Measurements from ENCODE around the gene KIF3A. TPM values are rescaled to one million over a fixed set of nuclear protein-coding genes. Genes with fewer than 3 reads are reported as not detected.

The KIF3A gene
- total RNA-seq, 1 donor: 12.7 TPM

DNA sequence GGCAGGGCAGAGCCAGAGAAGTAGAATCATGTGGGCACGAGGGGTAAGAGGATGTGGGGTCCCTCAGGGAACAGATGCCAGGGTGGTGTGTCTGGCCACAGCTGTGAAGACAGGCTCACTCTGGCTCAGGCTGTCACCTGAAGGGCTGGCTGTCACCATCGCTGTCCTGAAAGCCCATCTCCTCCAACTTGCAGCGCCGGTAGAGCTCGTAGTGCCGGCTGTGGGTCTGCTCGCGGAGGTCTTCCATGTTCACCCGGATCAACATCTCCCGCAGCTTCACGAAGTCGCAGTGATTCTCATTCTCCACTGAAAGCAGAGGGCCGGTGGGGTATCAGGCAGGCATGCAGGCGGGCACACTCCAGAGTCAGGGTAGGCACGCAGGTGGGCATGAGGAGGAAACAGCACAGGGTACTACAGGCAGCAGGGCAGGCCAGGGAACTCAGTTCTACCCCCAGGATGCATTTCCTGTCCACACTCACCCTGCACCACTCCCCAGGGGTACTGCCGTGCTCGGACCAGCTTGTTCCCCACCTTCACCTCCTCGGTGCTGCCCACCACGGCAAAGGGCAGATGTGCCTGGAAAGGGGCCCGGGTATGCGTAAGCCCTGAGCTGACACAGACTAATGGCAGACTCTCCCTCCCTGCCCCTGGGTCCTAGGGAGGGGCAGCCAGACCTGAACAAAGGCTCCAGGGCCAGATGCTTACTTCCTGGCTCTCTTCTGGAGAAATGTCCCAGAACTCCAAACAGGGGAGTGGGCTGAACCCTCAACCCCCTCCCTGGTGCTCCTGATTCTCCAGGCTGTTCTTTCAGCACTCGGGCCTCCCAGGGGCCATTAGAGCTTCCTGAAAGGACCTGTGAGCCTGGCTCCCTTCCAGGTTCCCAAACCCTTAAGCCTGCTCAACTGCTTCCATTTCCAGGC, 24.2 kb upstream of the KIF3A start:
- H3K4me3 ChIP-seq (ENCODE audit: low read depth, low read length): no peak overlapping the region
- TF ChIP-seq, protein P1, sequence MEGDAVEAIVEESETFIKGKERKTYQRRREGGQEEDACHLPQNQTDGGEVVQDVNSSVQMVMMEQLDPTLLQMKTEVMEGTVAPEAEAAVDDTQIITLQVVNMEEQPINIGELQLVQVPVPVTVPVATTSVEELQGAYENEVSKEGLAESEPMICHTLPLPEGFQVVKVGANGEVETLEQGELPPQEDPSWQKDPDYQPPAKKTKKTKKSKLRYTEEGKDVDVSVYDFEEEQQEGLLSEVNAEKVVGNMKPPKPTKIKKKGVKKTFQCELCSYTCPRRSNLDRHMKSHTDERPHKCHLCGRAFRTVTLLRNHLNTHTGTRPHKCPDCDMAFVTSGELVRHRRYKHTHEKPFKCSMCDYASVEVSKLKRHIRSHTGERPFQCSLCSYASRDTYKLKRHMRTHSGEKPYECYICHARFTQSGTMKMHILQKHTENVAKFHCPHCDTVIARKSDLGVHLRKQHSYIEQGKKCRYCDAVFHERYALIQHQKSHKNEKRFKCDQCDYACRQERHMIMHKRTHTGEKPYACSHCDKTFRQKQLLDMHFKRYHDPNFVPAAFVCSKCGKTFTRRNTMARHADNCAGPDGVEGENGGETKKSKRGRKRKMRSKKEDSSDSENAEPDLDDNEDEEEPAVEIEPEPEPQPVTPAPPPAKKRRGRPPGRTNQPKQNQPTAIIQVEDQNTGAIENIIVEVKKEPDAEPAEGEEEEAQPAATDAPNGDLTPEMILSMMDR (IDR thresholded peaks at IDR 0.05; ENCODE audit: insufficient read depth, low read length): no peak
- no peak for DNase-seq (ENCODE audit: low read depth)

DNA sequence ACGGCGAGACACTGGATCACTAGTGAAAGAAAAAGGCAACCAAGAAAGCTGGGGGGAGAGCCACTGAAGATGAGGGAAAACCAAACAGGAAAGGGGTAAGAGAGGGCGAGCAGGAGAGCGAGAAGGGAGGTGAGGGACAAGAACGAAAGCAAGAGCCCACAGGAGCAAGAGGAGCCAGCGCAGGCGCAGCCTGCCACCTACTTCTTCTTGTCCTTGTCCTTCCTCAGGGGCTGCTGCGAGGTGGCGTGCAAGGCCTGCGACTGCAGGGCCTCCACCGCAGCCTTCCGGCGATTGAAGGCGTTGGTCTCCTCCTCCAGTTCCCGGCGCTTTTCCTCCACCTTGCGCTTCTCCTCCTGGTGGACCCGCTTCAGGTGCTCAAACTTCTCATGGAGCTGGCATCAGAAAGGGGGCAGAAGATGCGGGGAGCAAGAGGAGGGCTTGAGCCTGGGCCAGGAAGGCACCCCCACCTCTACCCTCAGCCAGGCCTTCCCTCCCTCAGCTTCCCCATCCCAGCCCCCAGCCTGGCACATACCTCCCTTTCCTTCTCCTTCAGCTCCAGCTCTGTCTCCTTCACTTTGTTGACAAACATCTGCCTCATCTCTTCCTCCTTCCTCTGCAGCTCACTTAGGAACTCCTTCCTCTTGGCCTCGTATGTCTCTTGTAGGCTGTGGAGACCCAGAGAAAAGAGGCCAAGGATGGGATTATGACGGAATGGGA, 23.4 kb upstream of the KIF3A start:
- TF ChIP-seq, protein P1 (IDR thresholded peaks at IDR 0.05; ENCODE audit: insufficient read depth, low read length): no peak
- H3K4me3 ChIP-seq (ENCODE audit: low read depth, low read length): no peak overlapping the region
- no peak for DNase-seq (ENCODE audit: low read depth)

DNA sequence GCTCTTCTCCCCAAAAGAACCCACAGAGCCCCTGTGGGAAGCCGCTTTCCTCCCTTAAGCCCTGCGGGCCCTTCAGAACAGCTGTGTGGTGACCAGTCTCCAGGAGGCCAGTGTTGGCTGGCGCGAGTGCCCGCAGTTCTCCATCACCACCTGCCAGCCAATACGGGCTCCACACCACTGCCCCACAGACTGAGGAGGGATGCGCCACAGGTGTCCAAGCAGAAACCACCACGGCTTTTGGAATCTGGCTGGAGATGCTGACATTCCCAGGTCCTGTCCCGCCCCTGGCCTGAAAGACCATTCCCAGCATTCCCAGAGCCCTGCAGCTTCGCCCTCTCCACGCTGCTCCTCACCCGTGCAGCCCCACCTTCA, 22.7 kb upstream of the KIF3A start:
- TF ChIP-seq, protein P1 (IDR thresholded peaks at IDR 0.05; ENCODE audit: insufficient read depth, low read length): no peak
- H3K4me3 ChIP-seq (ENCODE audit: low read depth, low read length): no peak overlapping the region
- no peak for DNase-seq (ENCODE audit: low read depth)

DNA sequence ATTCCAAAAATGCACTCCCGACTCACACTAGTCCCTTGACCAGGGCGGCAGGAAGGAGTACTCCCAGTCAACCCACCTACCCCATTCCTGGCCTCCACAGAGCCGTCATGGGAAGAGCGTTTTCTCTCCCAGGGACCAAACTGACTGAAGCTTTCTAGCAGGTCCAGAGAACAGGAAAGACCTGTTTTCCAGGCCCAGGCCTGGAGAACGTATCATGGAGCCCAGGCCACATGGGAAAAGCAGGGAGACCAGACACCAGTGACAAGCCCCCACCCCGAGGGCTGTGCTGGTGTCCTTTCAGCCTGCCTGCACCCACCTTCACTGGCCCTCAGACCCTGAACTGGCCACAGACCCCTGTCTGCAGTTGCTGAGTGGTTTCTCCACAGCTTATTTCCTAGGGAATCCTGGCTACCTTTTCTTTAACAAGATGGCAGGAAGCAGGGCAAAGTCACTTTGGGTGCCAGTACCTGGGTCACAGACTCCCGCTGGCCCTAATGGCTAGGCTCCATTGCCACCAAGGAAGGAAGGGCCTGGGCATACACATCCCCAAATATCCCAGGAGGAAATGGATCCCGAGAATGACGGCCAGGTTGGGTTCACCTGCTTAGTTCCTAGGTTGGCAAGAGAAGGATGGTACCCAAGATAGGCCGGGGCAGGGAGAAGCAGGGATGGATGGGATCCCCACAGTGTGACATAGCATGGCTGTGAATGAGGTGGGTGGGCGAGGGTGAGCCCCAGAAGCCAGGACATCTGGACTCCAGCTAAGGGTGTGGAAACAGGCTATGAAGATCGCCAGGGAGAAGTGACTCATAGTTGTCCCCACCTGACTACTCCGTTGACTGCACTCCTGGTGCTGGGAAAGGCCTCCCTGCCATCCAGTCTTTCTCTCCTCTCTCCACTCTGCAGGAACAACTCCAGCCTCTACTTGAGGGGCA, 22.0 kb upstream of the KIF3A start:
- H3K4me3 ChIP-seq (ENCODE audit: low read depth, low read length): no peak overlapping the region
- DNase-seq (ENCODE audit: low read depth): no peak
- TF ChIP-seq, protein P1 (IDR thresholded peaks at IDR 0.05; ENCODE audit: insufficient read depth, low read length): no peak

DNA sequence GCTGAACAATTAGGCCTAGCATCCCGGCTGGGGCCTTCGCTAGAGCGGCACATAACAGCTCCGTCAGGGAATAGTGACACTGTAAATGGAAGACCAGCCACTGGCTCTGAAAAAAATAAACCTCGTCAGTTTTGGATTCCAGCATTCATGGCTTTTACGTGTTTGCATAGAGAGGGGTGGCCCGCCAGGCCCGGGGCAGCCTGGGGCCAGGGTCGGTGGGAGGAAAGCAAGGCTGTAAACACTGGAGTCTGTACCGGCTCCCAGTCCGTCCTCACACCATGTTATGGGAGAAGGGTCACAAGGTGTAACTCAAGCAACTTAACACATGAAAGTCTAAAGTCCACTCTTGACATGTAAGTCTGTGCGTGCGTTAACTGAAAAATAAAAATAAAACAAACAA, 21.1 kb upstream of the KIF3A start:
- DNase-seq (ENCODE audit: low read depth): no peak
- H3K4me3 ChIP-seq (ENCODE audit: low read depth, low read length): no peak overlapping the region
- TF ChIP-seq, protein P1 (IDR thresholded peaks at IDR 0.05; ENCODE audit: insufficient read depth, low read length): no peak

DNA sequence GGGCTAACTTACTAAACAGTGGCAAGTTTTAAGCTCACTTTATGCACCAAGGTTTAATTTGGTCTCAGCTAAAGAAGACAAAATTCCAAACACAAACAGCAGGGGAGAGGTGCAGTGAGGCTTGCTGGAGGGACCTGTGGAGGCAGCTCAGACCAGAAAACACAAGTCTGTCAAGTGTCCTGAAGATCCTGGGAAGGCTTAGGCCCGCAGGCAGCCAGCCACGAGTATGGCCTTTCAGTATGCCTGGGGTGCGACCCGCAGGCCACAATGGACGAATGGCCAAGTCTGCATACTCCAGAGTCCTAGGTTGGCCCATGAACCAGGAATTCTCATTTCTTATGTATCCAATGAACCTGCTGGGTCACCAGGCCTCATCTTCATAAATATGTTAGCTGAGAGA, 19.2 kb upstream of the KIF3A start:
- no peak for DNase-seq (ENCODE audit: low read depth)
- TF ChIP-seq, protein P1 (IDR thresholded peaks at IDR 0.05; ENCODE audit: insufficient read depth, low read length): no peak
- no peak overlapping the region for H3K4me3 ChIP-seq (ENCODE audit: low read depth, low read length)

Measured in fibroblast of the aortic adventitia (primary cell).